Nephron progenitor cell (in vitro differentiated cells): ENCODE measurements around the gene ARID1B.

Experiments used
- DNase-seq: peaks from one replicate; pipeline ENCODE4 v3.0.0; 2021
- H3K27ac Mint-ChIP-seq: 2 replicates; pipeline ENCODE4 v1.8.0; 2021; ENCODE audit warnings: mild to moderate bottlenecking, moderate library complexity, mixed read lengths
- H3K27me3 Mint-ChIP-seq: 2 replicates; pipeline ENCODE4 v1.8.0; 2021; ENCODE audit warnings: mild to moderate bottlenecking, low read depth, mixed read lengths; ENCODE audit not compliant: poor library complexity
- H3K36me3 Mint-ChIP-seq: 2 replicates; pipeline ENCODE4 v1.8.0; 2021; ENCODE audit warnings: low read depth, mixed read lengths
- H3K4me1 Mint-ChIP-seq: 2 replicates; pipeline ENCODE4 v1.8.0; 2021; ENCODE audit warnings: mixed read lengths
- H3K4me3 Mint-ChIP-seq: 2 replicates; pipeline ENCODE4 v1.8.0; 2021; ENCODE audit warnings: mild to moderate bottlenecking, moderate library complexity, mixed read lengths
- H3K9me3 Mint-ChIP-seq: 2 replicates; pipeline ENCODE4 v1.8.0; 2021; ENCODE audit warnings: mild to moderate bottlenecking, moderate library complexity, mixed read lengths
- CTCF ChIP-seq: fragments of 200-600 bp; sonication (generic); IDR thresholded peaks from 2 replicates; pipeline ENCODE4 v1.5.0; 2021; ENCODE audit warnings: antibody characterized with exemption

ARID1B gene

GRCh38 chr6:157117431-157118095 is 340.4 kb downstream of the ARID1B start:
- DNase-seq = no peak
- Mint-ChIP-seq H3K27me3 (no peaks in the 10 kb centered on the region), H3K27ac (no peak overlapping the region), H3K4me1 (peaks cover 16% of the 10 kb centered on the region), H3K36me3 (peaks cover 44% of the 10 kb centered on the region), H3K9me3 (peaks cover 4% of the 10 kb centered on the region), H3K4me3 (no peak overlapping the region)
- no peak for TF ChIP-seq CTCF

- TF ChIP-seq CTCF = no peak
- H3K27ac Mint-ChIP-seq = peak overlapping the region; percentile 17
- H3K4me1 Mint-ChIP-seq = peaks cover 16% of the 10 kb centered on the region
- no peaks in the 10 kb centered on the region for H3K27me3 Mint-ChIP-seq
- DNase-seq = no peak
- H3K36me3 Mint-ChIP-seq = peaks cover 31% of the 10 kb centered on the region
- H3K4me3 Mint-ChIP-seq = no peak overlapping the region
- peaks cover 4% of the 10 kb centered on the region for H3K9me3 Mint-ChIP-seq
Measured at GRCh38 chr6:157119502-157120027, 342.4 kb downstream of the ARID1B start.

GRCh38 chr6:157120534-157121232 is 343.5 kb downstream of the ARID1B start:
- peaks cover 28% of the 10 kb centered on the region for H3K36me3 Mint-ChIP-seq
- H3K4me3 Mint-ChIP-seq = no peak overlapping the region
- no peak for DNase-seq
- H3K4me1 Mint-ChIP-seq = peaks cover 18% of the 10 kb centered on the region
- H3K9me3 Mint-ChIP-seq = no peaks in the 10 kb centered on the region
- no peaks in the 10 kb centered on the region for H3K27me3 Mint-ChIP-seq
- H3K27ac Mint-ChIP-seq = no peak overlapping the region
- TF ChIP-seq CTCF = no peak

- H3K4me3 Mint-ChIP-seq = no peak overlapping the region
- peaks cover 36% of the 10 kb centered on the region for H3K36me3 Mint-ChIP-seq
- TF ChIP-seq CTCF = no peak
- no peaks in the 10 kb centered on the region for H3K9me3 Mint-ChIP-seq
- no peak overlapping the region for H3K27ac Mint-ChIP-seq
- no peak for DNase-seq
- H3K4me1 Mint-ChIP-seq = peaks cover 25% of the 10 kb centered on the region
- H3K27me3 Mint-ChIP-seq = no peaks in the 10 kb centered on the region
Measured at GRCh38 chr6:157121897-157122296, 344.7 kb downstream of the ARID1B start.

GRCh38 chr6:157123234-157123633 is 346.1 kb downstream of the ARID1B start:
- H3K4me1 Mint-ChIP-seq = peaks cover 25% of the 10 kb centered on the region
- peaks cover 38% of the 10 kb centered on the region for H3K36me3 Mint-ChIP-seq
- no peak overlapping the region for H3K27ac Mint-ChIP-seq
- TF ChIP-seq CTCF = no peak
- no peak for DNase-seq
- no peaks in the 10 kb centered on the region for H3K9me3 Mint-ChIP-seq
- H3K4me3 Mint-ChIP-seq = no peak overlapping the region
- H3K27me3 Mint-ChIP-seq = no peaks in the 10 kb centered on the region
